Astrocyte of the spinal cord (primary cell): ENCODE results near the gene BRME1.

Experiments
- DNase-seq: peaks from one replicate; pipeline ENCODE4 v3.0.0; 2011; ENCODE audit warnings: low read depth, low spot score
- H3K4me3 ChIP-seq: 2 replicates; pipeline ENCODE4 v1.5.1; 2011; ENCODE audit warnings: low read depth, mild to moderate bottlenecking, low read length, moderate library complexity
- in situ Hi-C: cut with HindIII; loops from 2 replicates; pipeline ENCODE4 v1.10.0; 2017; ENCODE audit warnings: low sequenced_read_pairs
- TF ChIP-seq, protein P1 (sequence below): IDR thresholded peaks from 2 replicates; pipeline ENCODE4 v1.5.1; 2012; ENCODE audit warnings: low read depth, mild to moderate bottlenecking, low read length, inconsistent platforms

Gene BRME1

DNA sequence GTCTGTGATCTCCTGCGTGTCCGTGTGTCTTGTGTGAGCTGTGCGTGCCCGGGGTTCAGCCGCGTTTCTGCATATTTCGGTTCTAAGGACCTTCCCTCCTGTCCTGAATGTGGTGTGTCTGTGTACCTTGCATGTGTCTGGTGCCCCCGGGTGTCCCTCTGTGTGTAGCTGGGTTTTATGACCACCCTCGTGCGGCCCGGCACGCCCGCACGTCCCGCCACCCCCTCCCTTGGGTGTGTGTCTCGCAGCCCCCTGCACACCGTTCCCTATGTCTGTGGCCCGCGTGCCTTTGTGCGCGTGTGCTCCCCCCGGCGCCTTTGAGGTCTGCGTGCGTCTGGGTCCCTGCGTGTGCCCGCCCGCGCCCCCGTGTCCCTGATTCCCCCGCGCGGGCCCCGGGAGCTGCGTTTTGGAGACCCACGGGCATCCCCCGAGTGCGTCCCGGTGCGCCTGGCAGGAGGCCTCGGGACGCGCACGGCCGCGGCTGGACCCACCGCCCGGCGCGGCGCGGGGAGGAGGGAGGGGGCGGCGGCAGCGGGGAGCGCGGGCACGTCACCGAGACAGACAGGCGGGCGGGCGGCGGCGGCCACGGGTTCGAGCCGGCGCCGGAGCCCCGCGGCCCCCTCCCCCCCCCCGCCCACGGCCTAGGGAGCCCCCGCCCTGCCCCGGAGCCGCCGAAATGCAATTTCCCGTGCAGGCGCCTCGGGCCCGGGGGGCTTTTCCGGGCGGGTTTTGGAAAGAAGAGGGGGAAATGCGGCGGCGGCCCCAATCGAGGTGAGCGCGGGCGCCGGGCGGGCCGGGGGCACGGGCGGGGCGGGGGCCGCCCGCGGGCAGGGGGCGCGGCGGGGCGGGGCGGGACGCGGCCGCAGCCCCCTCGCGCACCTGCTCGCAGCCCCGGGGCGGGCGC, 41.0 kb downstream of the BRME1 start:
- peak overlapping the region; percentile 54 for H3K4me3 ChIP-seq
- no peak for DNase-seq
- in situ Hi-C loops: no loop called here
- TF ChIP-seq, protein P1, sequence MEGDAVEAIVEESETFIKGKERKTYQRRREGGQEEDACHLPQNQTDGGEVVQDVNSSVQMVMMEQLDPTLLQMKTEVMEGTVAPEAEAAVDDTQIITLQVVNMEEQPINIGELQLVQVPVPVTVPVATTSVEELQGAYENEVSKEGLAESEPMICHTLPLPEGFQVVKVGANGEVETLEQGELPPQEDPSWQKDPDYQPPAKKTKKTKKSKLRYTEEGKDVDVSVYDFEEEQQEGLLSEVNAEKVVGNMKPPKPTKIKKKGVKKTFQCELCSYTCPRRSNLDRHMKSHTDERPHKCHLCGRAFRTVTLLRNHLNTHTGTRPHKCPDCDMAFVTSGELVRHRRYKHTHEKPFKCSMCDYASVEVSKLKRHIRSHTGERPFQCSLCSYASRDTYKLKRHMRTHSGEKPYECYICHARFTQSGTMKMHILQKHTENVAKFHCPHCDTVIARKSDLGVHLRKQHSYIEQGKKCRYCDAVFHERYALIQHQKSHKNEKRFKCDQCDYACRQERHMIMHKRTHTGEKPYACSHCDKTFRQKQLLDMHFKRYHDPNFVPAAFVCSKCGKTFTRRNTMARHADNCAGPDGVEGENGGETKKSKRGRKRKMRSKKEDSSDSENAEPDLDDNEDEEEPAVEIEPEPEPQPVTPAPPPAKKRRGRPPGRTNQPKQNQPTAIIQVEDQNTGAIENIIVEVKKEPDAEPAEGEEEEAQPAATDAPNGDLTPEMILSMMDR: no peak

DNA sequence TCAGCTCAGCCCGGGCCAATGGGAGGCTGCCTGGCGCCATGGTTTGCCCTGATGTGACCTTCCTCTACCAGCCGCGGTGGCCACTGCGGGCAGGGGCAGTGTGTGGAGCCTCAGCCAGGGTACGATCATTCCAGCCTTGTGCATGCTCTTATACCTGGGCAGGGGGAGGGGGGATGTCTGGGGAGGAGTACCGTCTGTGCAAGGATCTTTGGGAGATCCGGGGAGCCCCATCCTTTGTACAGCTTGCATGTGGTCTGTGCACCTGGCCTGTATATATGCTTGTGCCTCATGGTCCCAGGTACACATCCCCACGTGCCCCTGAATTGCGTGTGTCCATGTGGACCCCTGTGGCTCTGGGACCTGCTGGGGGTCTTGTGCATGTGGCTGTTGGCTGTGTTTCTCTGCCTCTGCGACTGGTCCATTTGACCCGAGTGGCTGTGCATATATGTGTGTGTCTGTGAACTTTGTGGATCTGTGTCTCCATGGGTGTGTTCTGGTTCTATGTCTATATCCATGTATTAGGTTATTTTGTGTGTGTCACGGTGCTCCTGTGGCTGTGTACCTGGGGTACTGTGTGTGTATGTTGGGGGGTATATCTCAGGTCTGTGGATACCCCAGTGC, 41.8 kb downstream of the BRME1 start:
- in situ Hi-C loops: no loop called here
- TF ChIP-seq, protein P1: no peak
- peak overlapping the region; percentile 2 for H3K4me3 ChIP-seq
- DNase-seq: no peak

DNA sequence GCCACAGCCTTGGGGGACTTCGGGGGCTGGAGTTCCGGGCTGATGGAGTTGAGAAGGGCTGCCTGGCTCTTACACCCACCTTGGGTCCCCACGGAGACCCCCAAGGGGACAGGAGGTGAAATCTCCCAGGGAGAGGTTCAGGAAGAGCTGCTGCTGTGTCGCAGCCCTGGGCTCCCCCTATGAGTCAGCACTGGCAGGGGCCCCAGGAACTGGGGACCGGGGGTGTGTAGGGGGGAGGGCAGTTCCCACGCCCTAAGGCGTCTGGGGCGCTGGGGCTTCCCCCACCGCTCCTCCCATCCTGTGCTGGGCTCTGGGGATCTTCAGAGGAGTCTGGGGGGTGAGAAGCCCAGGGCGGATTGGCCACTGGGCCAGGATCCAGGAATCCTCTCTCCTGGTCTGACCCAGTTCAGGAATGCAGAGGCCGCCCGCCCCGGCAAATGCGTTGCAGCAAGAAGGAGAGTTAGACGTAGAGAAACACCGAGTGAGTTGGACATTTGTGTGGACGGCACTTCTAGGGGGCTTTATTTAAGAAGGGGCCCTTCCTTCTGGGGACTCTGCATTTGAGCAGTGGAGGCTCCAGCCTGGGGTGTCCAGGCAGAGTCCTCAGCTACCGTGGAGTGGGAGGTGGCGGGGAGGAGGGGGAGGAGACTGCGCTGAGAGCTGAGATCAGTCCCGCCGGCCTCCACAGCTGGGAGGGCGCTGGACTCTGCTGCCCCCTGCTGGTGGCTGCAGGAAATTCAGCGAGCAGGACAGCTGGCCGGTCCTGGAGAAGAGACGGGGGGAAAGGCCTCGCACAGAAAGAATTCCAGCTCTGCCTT, 44.0 kb downstream of the BRME1 start:
- TF ChIP-seq, protein P1: peak; percentile 92
- in situ Hi-C loops: no loop called here
- H3K4me3 ChIP-seq: peak overlapping the region; percentile 37
- DNase-seq: peak; percentile 92

DNA sequence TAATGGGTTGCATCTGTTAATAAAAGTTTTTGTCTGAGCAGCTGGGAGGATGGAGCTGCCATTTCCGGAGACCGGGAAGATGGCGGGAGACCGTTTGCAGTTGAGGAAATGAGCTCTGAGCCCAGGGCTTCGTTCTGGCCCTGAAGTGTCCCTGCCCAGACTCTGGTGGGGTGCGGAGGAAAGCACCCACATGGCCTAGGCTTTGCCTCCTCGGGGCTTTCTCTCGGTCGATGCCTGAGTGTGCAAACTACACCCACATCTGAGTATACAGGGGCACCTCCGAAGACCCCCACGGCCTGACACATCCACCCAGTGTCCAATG, 44.6 kb downstream of the BRME1 start:
- H3K4me3 ChIP-seq: no peak overlapping the region
- DNase-seq: no peak
- in situ Hi-C loops: no loop called here
- TF ChIP-seq, protein P1: no peak

DNA sequence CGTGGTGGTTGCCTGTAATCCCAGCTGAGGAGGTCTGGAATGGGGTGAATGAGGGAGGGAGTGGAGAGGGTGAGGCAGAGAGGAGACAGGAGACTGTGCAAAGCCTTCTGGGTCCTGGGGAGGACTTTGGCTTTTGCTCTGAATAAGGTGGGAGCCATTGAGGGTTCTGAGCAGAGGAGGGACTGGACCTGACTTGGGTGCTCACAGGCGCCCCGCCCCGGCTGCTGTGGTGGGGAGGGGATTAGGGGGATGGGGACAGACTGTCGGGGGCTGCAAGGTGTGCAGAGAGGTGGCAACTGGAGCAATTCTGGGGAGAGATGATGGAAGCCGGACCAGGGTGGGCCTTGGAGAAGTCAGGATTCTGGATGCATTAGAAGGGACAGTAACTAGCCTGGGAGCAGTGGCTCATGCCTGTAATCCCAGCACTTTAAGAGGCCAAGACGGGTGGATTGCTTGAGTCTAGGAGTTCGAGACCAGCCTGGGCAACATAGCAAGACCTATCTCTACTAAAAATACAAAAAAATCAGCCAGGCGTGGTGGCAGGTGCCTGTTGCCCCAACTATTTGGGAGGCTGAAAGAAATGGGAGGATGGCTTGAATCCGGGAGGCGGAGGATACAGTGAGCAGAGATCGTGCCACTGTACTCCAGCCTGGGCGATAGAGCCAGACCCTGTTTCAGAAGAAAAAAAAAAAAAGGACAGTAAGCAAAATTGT, 45.1 kb downstream of the BRME1 start:
- TF ChIP-seq, protein P1: no peak
- no peak for DNase-seq
- H3K4me3 ChIP-seq: no peak overlapping the region
- in situ Hi-C loops: no loop called here

DNA sequence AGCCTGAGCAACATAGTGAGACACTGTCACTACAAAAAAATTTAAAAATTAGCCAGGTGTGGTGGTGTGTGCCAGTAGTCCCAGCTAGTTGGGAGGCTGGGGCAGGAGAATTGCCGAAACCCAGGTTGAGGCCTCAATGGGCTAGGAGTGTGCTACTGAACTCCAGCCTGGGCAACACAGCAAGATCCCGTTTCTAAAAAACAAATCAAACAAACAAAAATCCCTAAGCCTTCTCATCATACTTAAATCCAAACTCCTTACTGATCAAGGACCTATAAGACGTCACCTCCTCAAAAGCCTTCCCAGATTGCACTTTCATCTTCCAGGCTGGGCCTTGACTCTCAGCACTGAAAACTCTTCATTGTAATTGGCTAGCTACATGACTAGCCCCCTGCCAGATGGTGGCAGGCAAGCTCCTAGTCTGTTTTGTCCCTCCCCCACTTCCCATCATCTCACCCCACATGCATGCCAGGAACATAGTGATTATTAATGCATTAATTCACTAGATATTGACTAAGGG, 46.5 kb downstream of the BRME1 start:
- H3K4me3 ChIP-seq: no peak overlapping the region
- DNase-seq: peak; percentile 47
- in situ Hi-C loops: no loop called here
- TF ChIP-seq, protein P1: no peak
